Smooth muscle cell (in vitro differentiated cells): ENCODE measurements around the gene BTBD18. TPM values are rescaled to one million over a fixed set of nuclear protein-coding genes. Genes with fewer than 3 reads are reported as not detected.

Source experiments
- DNase-seq: peaks from one replicate; lab custom pipeline; 2025; ENCODE audit not compliant: unreplicated experiment; lab: John Stamatoyannopoulos, UW
- H2AFZ ChIP-seq: fragments of 200-600 bp; sonication (generic); 2 replicates; pipeline ENCODE4 v1.6.0; 2016; ENCODE audit warnings: antibody characterized with exemption, low read depth, mild to moderate bottlenecking
- H3F3A ChIP-seq: fragments of 200-600 bp; sonication (generic); 2 replicates; pipeline ENCODE4 v1.6.0; 2017; ENCODE audit warnings: antibody characterized with exemption, low read depth
- H3K27ac ChIP-seq: fragments of 200-600 bp; sonication (generic); 2 replicates; pipeline ENCODE4 v1.5.1; 2016; ENCODE audit warnings: low read depth, mild to moderate bottlenecking
- H3K27me3 ChIP-seq: fragments of 200-600 bp; sonication (generic); 2 replicates; pipeline ENCODE4 v1.6.1; 2016; ENCODE audit warnings: low read depth, mild to moderate bottlenecking
- H3K36me3 ChIP-seq: fragments of 200-600 bp; sonication (generic); 2 replicates; pipeline ENCODE4 v1.5.1; 2016; ENCODE audit warnings: low read depth
- H3K4me1 ChIP-seq: fragments of 200-600 bp; sonication (generic); 2 replicates; pipeline ENCODE4 v1.5.1; 2016; ENCODE audit warnings: low read depth
- H3K4me2 ChIP-seq: fragments of 200-600 bp; sonication (generic); 2 replicates; pipeline ENCODE4 v1.6.0; 2016; ENCODE audit warnings: mild to moderate bottlenecking
- H3K4me3 ChIP-seq: fragments of 200-600 bp; sonication (generic); 2 replicates; pipeline ENCODE4 v1.5.1; 2016; ENCODE audit warnings: mild to moderate bottlenecking
- H3K79me2 ChIP-seq: fragments of 200-600 bp; sonication (generic); 2 replicates; pipeline ENCODE4 v1.6.0; 2016; ENCODE audit warnings: low read depth, mild to moderate bottlenecking
- H3K9ac ChIP-seq: fragments of 200-600 bp; sonication (generic); 2 replicates; pipeline ENCODE4 v1.6.0; 2016; ENCODE audit warnings: low read depth
- H3K9me3 ChIP-seq: fragments of 200-600 bp; sonication (generic); replicated peaks from 2 replicates; pipeline ENCODE4 v1.5.1; 2016; ENCODE audit warnings: low read depth
- H4K20me1 ChIP-seq: fragments of 200-600 bp; sonication (generic); 2 replicates; pipeline ENCODE4 v1.6.0; 2016; ENCODE audit warnings: low read depth
- WGBS: methylation state at CpG from one replicate; pipeline ENCODE4 v1.1.7; 2016; ENCODE audit warnings: low lambda C conversion rate; 5-methylcytosine and 5-hydroxymethylcytosine counted together
- polyA plus RNA-seq: library from polyadenylated mRNA; unstranded; fragments of >200 nt; fragmentation: Nextera tagmentation; extraction: Ambion mirVana; gene quantifications from 2 replicates; pipeline ENCODE4 v1.2.1, GENCODE V29; 2016
- total RNA-seq: library from RNA; depleted of rRNA; stranded (reverse); fragments of >200 nt; gene quantifications from 2 replicates; pipeline ENCODE4 v1.2.3, GENCODE V29; 2014
- TF ChIP-seq, protein P1 (sequence below): fragments of 200-600 bp; sonication (generic); IDR thresholded peaks from 2 replicates; pipeline ENCODE4 v1.5.1; 2017; ENCODE audit warnings: borderline replicate concordance, mild to moderate bottlenecking, antibody characterized with exemption; ENCODE audit not compliant: insufficient read depth, poor library complexity, severe bottlenecking

BTBD18 gene
- total and polyA plus RNA-seq, 2 experiments from 2014 or later = 0.22 TPM; not detected in 1

DNA sequence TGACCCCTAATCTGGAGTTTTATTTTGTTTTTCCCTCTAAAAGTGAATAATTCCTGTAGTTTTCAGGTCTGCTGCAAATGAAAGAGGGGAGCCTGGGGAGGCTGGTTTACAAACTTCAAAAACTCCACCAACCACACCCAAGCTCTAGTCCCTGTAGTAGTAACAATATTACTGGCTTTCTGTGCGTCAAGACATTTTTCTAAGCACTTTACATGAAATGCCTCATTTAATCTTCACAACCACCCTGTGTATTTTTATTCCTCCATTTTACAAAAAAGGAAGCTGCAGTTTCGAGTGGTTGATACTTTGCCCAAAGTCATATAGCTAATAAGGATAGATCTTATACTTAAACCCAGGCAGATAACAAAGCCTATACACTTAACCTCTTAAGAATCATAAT is 33.5 kb upstream of the BTBD18 start:
- no peak for DNase-seq
- 85% methylated on average over 2 of the region's 2 CpGs for WGBS

DNA sequence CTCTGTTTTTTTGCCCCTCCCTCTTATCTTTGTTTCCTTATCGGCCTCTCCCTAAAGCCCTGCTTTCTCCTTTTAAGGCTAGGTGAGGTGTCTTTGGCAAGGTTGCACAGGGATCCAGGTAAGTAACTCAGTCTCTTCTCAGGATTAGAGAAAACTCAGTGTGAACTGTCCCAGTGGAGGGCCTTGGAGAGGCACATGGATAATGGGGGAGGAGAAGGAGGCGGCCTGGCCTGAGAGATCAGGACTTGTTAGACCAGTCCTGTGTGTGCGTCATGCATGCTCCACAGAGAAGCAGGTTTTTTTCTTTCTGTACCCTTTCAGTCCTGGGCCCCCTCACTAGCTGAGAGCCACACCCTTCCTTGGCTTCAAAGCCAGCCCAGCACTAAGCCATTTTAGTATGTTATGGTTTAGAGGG is 29.9 kb upstream of the BTBD18 start:
- peak overlapping the region; percentile 96 for H3K27ac ChIP-seq
- no peak overlapping the region for H2AFZ ChIP-seq
- 40% methylated on average over 3 of the region's 3 CpGs for WGBS
- peaks cover 95% of the 10 kb centered on the region for H3K79me2 ChIP-seq
- H3K4me2 ChIP-seq = peak overlapping the region; percentile 30
- no peak overlapping the region for H3K4me3 ChIP-seq
- H4K20me1 ChIP-seq = peaks cover 100% of the 10 kb centered on the region
- H3K9ac ChIP-seq = no peak overlapping the region
- H3K36me3 ChIP-seq = no peaks in the 10 kb centered on the region
- no peaks in the 10 kb centered on the region for H3K27me3 ChIP-seq
- H3K4me1 ChIP-seq = peaks cover 60% of the 10 kb centered on the region
- no peak for DNase-seq
- TF ChIP-seq, protein P1, sequence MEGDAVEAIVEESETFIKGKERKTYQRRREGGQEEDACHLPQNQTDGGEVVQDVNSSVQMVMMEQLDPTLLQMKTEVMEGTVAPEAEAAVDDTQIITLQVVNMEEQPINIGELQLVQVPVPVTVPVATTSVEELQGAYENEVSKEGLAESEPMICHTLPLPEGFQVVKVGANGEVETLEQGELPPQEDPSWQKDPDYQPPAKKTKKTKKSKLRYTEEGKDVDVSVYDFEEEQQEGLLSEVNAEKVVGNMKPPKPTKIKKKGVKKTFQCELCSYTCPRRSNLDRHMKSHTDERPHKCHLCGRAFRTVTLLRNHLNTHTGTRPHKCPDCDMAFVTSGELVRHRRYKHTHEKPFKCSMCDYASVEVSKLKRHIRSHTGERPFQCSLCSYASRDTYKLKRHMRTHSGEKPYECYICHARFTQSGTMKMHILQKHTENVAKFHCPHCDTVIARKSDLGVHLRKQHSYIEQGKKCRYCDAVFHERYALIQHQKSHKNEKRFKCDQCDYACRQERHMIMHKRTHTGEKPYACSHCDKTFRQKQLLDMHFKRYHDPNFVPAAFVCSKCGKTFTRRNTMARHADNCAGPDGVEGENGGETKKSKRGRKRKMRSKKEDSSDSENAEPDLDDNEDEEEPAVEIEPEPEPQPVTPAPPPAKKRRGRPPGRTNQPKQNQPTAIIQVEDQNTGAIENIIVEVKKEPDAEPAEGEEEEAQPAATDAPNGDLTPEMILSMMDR = no peak
- H3K9me3 ChIP-seq = no peaks in the 10 kb centered on the region
- peaks cover 33% of the 10 kb centered on the region for H3F3A ChIP-seq

More for the DNA sequence above, 33.5 kb upstream of the BTBD18 start:
- H3K4me1 ChIP-seq = peaks cover 56% of the 10 kb centered on the region
- H3K27me3 ChIP-seq = no peaks in the 10 kb centered on the region
- H3K4me3 ChIP-seq = no peak overlapping the region
- H2AFZ ChIP-seq = no peak overlapping the region
- H3K27ac ChIP-seq = peak overlapping the region; percentile 79
- H3K79me2 ChIP-seq = peaks cover 100% of the 10 kb centered on the region
- H3K4me2 ChIP-seq = no peak overlapping the region
- H3K36me3 ChIP-seq = no peaks in the 10 kb centered on the region
- no peaks in the 10 kb centered on the region for H3K9me3 ChIP-seq
- H3F3A ChIP-seq = peaks cover 9% of the 10 kb centered on the region
- peaks cover 100% of the 10 kb centered on the region for H4K20me1 ChIP-seq
- H3K9ac ChIP-seq = no peak overlapping the region
- TF ChIP-seq, protein P1 = no peak

DNA sequence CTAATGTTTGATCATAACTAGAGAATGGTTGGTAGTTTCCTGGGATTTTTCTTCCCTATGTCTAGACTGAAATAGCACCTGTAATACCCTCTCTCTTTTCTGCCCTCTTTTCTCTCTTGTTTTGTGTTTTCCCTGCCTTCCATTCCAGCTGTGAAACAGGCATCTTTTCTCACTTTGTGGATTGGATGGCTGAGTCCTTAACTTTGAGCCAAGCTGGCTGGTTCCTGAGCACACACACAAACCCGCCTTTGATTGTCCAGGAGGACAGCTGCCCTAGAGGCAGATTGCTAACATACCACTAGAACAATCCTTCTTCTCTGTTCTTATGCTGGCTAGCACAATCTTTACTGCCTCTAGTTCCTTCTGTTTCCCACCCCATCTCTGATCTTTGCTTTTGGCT is 27.7 kb upstream of the BTBD18 start:
- TF ChIP-seq, protein P1 = no peak
- Histone ChIP-seq H3K79me2 (peaks cover 92% of the 10 kb centered on the region), H3K9me3 (no peaks in the 10 kb centered on the region), H3F3A (peaks cover 46% of the 10 kb centered on the region), H3K27me3 (no peaks in the 10 kb centered on the region), H2AFZ (no peak overlapping the region), H3K4me2 (peak overlapping the region; percentile 82), H3K4me1 (peaks cover 75% of the 10 kb centered on the region), H3K27ac (peak overlapping the region; percentile 96), H3K4me3 (peak overlapping the region; percentile 39), H4K20me1 (peaks cover 100% of the 10 kb centered on the region), H3K36me3 (no peaks in the 10 kb centered on the region), H3K9ac (peak overlapping the region; percentile 83)
- no peak for DNase-seq
- 15% methylated on average over 1 of the region's 1 CpG for WGBS

DNA sequence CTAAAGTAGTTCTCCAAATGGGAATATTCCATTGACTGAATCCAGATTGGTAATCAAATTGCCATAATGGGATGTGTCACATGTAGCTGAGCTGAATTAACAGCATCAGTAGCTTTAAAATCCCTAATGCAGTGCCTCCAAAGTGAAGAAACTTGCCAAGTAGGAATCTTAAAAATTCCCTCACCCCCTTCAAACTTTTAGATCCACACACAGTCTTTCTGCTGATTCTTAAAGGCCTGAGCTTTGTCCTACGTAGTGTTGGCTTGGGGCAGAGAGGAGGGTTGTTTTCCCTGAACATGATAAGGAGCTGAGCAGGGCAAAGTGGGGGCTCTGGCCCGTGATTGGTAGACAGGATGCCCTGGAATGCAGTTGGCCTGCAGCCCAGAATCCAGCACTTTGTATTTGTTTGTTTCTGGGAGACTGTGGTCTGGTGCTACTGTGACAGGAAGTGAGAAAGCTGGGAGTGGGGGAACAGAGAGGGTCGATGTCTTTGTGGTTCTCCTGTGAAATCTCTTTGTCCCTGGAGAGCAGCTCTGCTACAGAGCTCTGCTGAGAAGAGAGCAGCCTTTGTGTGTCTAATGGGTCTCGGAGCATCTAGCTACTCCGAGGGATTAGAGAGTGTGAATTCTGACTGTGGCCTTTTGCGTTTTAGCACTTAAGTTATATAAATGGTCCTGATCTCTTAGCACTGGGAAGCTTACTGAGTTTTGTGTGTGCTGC is 26.9 kb upstream of the BTBD18 start:
- H3K27ac ChIP-seq = peak overlapping the region; percentile 96
- H3K4me1 ChIP-seq = peaks cover 81% of the 10 kb centered on the region
- H3K9me3 ChIP-seq = no peaks in the 10 kb centered on the region
- peaks cover 92% of the 10 kb centered on the region for H3K79me2 ChIP-seq
- H3K9ac ChIP-seq = peak overlapping the region; percentile 83
- H4K20me1 ChIP-seq = peaks cover 100% of the 10 kb centered on the region
- no peaks in the 10 kb centered on the region for H3K36me3 ChIP-seq
- TF ChIP-seq, protein P1 = no peak
- peak; percentile 51 for DNase-seq
- peaks cover 46% of the 10 kb centered on the region for H3F3A ChIP-seq
- no peaks in the 10 kb centered on the region for H3K27me3 ChIP-seq
- peak overlapping the region; percentile 39 for H3K4me3 ChIP-seq
- under 1% methylated on average over 6 of the region's 6 CpGs for WGBS
- peak overlapping the region; percentile 82 for H3K4me2 ChIP-seq
- no peak overlapping the region for H2AFZ ChIP-seq
